NCI-H128 (cell line): ENCODE results near the gene GRIK5.

Source experiments
- DNase-seq: peaks from one replicate; lab custom pipeline; 2025; ENCODE audit not compliant: unreplicated experiment; lab: John Stamatoyannopoulos, UW

Gene GRIK5

DNA sequence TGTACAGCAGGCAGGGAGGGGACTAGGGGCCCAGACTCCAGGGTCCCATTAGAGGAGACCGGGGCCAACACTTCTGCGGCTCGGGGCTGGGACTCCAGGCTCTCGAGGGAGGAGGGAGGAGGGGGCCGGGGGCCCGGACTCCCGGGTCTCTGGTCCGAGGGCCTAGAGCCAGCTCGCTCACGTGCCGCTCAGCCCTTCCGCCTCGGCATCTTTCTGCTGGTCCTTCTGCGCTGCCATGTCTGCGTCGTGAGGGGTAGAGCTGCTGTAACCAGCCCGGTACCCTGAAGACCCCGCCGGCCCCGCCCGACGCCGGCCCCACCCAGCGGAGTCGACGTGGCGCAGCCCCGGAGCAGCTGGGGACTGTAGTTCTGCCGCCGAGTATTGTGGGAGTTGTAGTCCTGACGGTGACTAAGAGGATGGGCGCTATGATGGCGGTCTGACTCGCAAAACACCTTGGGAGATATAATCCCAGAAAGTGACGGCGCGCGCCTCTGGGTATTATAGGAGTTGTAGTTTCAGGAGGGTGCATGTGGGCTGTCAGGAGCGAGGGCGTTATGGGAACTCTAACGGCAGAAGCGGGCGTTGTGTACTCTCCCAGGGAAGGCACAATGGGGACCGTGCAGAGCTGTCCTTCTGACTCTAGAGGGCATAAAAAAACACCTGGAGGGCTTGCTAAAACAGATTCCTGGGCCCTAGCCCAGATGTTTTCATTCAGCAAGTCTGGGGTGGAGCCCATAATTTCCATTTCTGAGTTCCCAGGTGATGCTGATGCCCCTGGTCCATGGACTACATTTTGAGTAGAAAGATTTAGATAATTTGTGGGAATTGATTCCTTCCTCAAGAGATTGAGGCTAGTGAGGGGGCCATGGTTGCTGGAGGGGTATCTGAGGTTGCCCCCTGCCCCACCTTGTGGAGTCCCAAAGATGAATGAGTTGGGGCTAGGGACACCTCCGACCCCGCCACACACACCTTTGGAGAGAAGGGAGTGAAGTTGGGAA is 110.7 kb downstream of the GRIK5 start, which contains the start of gene RABAC1:
Gene RABAC1 (minus strand): TSS at position 266 of the 998 bp plus-strand sequence. CDS start 29 bp downstream, at position 237.
- DNase-seq: peak; percentile 82

DNA sequence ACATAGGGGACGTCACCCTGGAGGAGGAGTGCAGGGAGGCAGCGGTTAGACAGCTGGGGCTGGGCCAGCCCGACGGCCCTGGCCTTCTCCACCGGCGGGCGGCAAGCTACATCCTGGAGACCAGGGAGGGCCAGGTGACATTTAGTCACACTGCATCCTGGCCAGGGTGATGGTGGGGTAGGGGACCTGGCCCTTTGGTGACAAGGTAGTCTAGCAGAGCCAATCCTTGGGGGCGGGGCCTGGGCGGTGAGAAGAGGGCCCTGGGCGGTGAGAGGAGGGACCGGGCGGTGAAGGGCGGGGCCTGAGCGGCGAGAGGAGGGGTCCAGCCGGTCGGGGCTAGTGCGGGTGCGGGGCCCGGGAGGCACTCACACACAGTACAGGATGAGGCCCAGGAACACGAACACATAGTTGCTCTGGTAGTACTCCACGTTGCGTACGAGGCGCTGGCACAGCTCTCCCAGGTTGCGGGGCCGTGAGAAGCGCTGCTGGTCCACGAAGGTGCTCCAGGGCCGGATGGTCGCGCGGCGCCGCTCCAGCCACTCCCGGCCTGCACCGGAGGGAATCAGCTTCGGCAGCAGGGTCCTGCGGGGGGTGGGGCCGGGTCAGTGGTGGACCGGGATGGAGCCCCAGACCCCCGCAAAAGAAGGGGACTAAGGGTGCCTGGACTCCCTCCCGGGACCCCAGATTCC is 111.5 kb downstream of the GRIK5 start:
- peak; percentile 52 for DNase-seq

DNA sequence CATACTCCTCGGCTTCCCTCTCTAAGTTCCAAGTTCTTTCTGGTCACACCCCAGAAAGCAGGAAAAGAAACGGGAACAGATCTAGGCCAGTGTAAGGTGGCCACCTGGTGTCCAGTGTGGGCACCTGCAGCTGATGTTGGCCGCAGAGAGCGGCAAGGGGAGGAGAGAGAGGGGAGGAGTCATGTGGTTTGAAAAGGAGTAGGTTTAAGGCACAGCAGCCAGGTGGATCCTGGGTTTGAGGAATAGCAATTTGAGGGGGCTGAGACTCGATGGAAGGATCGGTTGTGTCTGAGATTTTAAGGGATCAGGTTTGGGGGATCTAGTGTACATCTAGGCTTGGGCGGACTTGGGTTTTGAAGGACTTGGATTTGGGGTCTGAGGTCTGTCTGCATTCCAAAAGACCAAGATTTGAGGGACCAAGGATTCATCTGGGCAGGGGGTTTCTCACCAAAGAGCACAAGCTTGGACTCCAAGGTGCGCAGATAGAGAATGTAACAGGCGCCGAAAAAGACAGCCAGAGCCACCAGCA is 112.1 kb downstream of the GRIK5 start:
- peak; percentile 54 for DNase-seq

- no peak for DNase-seq
These were observed 112.7 kb downstream of the GRIK5 start for GRCh38 chr19:41957161-41957837.

- no peak for DNase-seq
These were observed 113.4 kb downstream of the GRIK5 start for GRCh38 chr19:41956621-41957020.

GRCh38 chr19:41955521-41955920 is 114.5 kb downstream of the GRIK5 start:
- DNase-seq: no peak

- peak; percentile 58 for DNase-seq
These were observed 118.3 kb downstream of the GRIK5 start for GRCh38 chr19:41951686-41952172.
